HG03064 (cell line): ENCODE results near the gene RMC1.

Source experiments
- ATAC-seq: cut with Tn5 transposase; IDR thresholded peaks from one replicate; pipeline ENCODE4 v1.9.1; 2021; ENCODE audit warnings: low read depth; ENCODE audit not compliant: unreplicated experiment

RMC1 gene

DNA sequence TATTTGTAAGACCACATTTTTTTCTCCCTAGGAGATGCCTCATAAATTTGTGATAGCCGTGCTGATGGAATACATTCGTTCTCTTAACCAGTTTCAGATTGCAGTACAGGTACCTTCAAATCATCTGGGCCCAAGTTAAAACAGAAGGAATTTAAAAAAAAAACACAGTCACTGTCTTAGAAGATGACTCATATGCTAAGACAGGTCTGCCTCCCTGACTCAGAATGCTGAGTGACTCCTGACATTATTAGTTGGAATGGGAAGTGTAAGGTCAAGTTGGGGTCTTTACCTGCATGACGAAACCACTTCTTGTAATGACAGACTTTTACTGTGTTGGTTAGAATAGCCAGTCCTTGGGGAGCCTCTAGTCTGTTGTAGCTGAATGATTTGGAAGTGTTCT is 26.3 kb downstream of the RMC1 start:
- no peak for ATAC-seq

DNA sequence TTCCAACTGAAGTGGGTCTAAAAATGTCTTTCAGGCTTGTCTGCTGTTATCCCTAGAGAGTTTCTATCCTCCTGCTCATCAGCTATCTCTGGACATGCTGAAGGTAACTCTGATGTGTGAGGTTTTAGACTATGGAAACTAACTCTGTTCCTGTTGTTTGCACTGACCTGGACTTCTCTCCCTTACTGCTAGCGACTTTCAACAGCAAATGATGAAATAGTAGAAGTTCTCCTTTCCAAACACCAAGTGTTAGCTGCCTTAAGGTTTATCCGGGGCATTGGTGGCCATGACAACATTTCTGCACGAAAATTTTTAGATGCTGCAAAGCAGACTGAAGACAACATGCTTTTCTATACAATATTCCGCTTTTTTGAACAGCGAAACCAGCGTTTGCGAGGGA is 26.9 kb downstream of the RMC1 start:
- no peak for ATAC-seq

DNA sequence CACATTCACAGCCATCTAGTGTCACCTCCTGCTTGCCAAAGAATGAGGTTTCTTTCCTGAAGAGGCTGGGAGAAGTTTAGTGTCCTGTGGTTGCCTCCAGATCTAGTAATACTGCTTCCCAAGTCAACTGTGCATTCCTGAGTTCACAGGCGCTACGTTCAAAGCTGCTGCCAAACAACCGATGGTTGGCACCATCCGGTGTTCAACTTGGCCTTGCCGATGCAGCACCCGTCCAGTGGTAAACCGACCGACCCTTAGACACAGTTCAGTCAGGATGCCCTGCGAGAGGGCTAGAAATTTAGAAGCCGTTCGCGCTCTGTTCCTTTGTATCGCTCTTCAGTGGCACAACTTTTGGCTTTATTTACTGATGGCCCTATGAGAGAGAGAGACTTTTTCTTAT is 28.6 kb downstream of the RMC1 start:
- ATAC-seq: no peak

DNA sequence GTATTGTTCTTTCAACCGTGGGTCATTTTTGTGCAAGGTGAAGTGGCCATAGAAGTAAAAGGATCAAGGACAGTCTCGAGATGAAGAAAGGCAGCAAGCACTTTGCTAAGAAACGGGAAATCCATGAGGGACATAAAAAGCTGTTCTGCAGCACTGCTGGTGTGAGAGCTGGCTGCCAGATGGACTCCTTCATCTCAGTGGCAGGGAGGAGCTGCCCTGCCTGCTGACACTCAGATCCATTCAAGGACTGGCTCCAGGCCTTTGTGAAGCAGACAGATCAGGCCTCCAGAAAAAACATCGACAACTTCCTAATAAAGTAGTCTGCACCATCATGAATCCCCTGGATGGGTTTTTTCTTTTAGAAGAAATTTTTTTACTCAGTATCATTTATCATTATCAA is 29.5 kb downstream of the RMC1 start:
- no peak for ATAC-seq

- ATAC-seq: no peak
Observed at GRCh38 chr18:23534276-23534675, 31.0 kb downstream of the RMC1 start.

- no peak for ATAC-seq
Observed at GRCh38 chr18:23536204-23536603, 32.9 kb downstream of the RMC1 start.

DNA sequence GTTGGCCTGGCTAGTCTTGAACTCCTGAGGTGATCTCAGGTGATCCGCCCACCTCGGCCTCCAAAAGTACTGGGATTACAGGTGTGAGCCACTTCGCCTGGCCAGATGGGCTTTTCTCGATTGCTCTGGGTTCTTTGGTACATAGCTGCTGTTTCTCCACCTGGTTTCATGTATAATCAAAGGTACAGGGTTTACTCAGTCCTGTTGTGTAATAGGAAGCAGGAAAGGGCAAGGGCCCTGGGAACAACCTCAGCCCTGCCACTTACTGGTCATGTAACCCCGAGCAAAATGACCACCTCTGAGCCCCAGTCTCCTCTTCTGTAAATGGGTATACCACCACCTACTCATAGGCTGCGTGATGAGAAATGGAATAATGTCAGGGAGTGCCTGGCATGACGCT is 34.0 kb downstream of the RMC1 start:
- no peak for ATAC-seq

GRCh38 chr18:23538001-23538400 is 34.7 kb downstream of the RMC1 start:
- ATAC-seq: no peak

DNA sequence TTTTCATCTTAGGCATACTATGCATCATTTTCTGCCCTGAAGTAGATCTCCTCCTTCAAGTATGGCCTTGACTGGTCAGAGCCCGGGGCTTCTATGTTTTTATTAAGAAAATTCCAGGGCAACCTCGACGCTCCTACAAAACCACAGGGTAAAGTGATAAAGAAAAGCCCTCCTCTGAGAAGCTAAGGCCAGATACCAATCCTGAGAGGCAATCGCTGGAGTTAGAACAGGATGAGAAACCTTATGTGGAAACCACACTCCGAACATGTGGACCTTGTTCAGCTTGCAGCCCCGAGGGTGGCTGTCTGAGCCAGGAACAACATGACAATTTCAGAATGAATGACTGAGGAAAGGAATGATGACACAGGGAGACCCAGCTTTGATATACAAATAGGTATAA is 35.6 kb downstream of the RMC1 start:
- ATAC-seq: no peak

GRCh38 chr18:23539296-23539695 is 36.0 kb downstream of the RMC1 start:
- no peak for ATAC-seq

DNA sequence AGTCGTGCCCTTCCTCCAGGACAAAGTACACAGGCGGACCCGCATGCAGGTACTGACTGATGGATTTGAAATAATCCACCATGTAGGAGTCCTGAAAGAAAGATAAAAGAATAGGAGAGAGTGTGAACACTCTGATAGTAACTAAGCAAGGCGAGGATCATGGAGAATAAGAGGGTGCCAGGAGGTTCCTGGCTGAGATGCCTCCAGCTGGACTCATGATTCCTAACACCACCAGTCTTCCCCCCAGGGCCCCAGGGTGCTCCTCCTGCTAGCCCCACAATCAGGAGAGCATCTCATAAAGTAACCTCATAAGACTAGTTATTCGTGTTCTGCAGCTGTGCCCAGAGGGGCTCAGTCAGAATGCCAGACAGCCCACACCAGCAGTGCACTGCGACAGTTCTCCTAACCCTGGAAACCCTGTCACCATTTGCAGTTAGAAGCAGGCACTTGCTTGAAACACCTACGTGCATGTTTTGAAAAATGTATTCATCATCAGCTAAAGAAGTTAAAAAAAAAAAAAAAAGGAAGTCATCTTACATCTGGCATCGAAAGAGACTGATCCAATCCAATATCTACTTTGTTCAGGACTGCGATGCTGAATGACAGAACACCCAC is 36.7 kb downstream of the RMC1 start:
- ATAC-seq: no peak

- no peak for ATAC-seq
Observed at GRCh38 chr18:23540867-23541266, 37.6 kb downstream of the RMC1 start.

DNA sequence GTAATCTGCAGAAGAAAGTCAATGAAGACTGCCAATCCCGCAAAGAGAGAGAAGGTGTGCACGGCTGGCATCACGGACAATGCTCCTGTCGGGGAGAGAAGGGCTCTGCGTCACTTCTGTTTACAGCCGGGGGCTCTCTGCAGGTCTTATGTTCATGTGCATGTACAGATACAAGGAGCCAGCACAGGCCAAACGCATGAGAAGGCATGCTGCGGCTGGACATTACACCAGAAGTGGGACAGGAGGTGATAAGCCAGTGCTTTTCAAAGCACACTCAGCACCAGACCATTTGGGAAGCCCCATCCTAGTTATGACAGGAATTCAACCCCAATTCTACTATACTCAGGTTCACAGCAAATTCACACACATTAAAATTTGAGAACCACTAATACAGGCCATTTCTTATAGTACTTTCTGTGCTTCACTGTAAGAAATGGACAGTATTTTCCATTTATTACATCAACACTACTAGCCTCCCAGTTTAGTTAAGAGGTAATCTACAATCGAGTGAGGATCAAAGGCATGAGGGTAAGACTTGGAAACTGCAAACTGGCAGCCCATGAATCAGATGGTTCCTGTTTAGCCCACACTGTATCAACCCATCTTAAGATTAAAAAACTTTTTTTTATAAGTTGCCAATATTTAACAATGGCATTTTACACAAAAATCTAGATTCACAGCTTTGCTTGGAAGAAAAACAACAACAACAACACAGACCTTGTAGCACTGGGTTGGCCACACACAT is 38.2 kb downstream of the RMC1 start:
- ATAC-seq: no peak

- no peak for ATAC-seq
Observed at GRCh38 chr18:23542461-23542860, 39.1 kb downstream of the RMC1 start.

DNA sequence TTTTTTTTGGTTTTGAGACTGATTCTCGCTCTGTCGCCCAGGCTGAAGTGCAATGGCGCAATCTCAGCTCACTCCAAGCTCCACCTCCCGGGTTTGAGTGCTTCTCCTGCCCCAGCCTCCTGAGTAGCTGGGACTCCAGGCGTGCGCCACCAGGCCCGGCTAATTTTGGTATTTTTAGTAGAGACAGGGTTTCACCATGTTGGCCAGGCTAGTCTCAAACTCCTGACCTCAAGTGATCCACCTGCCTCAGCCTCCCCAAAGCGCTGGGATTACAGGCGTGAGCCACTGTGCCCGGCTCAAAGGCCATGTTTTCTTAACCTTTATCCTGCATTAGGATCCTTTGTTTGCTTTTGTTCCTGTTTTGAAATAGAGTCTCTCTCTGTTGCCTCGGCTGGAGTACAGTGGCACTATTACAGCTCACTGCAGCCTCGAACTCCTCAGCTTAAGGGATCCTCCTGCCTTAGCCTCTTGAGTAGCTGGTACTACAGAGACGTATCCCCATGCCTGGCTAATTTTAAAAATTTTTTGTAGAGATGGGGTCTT is 42.0 kb downstream of the RMC1 start:
- no peak for ATAC-seq

DNA sequence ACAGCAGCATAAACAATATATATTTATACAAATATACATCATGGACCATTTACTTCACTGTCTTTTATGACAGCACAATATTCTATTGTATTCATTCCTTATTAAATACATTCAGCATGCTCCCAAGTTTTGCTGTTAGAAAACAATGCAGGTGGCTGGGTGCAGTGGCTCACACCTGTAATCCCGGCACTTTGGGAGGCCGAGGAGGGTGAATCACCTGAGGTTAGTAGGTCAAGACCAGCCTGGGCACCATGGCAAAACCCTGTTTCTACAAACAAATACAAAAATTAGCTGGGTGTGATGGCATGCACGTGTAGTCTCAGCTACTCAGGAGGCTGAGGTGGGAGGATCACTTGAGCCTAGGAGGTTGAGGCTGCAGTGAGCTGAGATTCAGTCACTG is 44.0 kb downstream of the RMC1 start:
- ATAC-seq: no peak

- ATAC-seq: no peak
Observed at GRCh38 chr18:23547846-23548245, 44.5 kb downstream of the RMC1 start.

DNA sequence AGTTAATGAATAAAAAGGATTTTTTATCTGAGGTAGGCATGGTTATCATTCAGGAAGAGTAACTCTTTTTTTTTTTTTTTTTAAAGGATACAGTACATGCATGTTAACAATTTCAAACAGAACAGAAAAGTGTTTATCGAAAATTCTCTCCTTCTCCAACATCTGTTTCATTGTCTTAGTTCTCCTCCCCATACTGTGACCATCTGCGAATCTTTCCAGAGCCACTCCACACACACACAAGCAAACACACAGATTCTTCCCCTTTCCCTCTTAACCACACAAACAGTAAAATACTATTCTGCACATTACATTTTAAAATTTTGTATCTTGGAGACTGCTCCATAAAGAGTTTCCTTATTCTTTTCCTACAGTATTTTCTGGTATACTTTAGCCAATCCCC is 45.0 kb downstream of the RMC1 start:
- ATAC-seq: no peak

DNA sequence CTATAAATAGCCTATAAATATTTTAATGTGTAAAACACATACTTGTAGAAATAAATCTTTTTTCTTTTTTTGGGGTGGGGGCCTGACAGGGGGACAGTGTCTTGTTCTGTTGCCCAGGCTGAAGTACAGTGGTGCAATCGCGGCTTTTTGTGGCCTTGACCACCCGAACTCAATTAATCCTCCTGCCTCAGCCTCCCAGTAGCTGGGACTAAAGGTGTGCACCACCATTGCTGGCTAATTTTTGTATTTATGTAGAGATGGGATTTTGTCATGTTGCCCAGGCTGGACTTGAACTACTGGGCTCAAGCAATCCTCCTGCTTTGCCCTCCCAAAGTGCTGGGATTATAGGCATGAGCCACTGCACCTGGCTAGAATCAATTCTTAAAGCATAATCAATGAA is 45.4 kb downstream of the RMC1 start:
- no peak for ATAC-seq

GRCh38 chr18:23550898-23551297 is 47.6 kb downstream of the RMC1 start:
- no peak for ATAC-seq

DNA sequence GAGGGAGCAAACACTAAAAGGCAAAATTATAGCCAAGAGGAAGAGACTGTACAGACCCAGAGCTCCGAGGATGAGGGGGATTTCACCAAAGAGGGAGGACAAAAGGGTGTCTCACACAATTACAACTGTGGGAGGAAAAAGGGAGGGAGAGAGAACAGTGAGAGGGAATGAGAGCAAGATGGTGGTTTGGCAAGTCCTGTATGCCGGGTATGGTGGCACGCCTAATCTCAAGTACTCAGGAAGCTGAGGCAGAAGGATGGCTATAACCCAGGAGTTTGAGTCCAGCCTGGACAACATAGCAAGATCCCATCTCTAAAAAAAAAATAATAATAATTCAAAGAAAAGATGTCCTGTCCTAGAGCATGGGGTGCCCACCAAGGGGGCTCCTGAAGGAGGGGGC is 48.7 kb downstream of the RMC1 start:
- ATAC-seq: no peak

GRCh38 chr18:23552505-23552904 is 49.2 kb downstream of the RMC1 start:
- no peak for ATAC-seq
